Nephron (organoid): ENCODE results near the gene SLC35F6.

ENCODE experiments used
- H3K27ac Mint-ChIP-seq, 3 experiments: 2 replicates each; pipeline ENCODE4 v1.8.0; 2020; ENCODE audit warnings: mixed read lengths in 3 of 3, mild to moderate bottlenecking in 2 of 3, moderate library complexity in 1 of 3
- H3K27me3 Mint-ChIP-seq: 2 replicates; pipeline ENCODE4 v1.8.0; 2021; ENCODE audit warnings: low read depth, mild to moderate bottlenecking, moderate library complexity, mixed read lengths
- H3K36me3 Mint-ChIP-seq: 2 replicates; pipeline ENCODE4 v1.8.0; 2020; ENCODE audit warnings: low read depth, mixed read lengths
- H3K4me1 Mint-ChIP-seq: 2 replicates; pipeline ENCODE4 v1.8.0; 2020; ENCODE audit warnings: mixed read lengths
- H3K4me3 Mint-ChIP-seq, 3 experiments: 2 replicates each; pipeline ENCODE4 v1.8.0; 2020; ENCODE audit warnings: mild to moderate bottlenecking in 3 of 3, mixed read lengths in 3 of 3, moderate library complexity in 2 of 3
- H3K9me3 Mint-ChIP-seq: 2 replicates; pipeline ENCODE4 v1.8.0; 2020; ENCODE audit warnings: mixed read lengths
- TF ChIP-seq, protein P1 (sequence below), 3 experiments: fragments of 200-600 bp; sonication (generic); IDR thresholded peaks; one replicate each; pipeline ENCODE4 v1.5.0; 2021; ENCODE audit warnings: antibody characterized with exemption in 3 of 3; ENCODE audit not compliant: unreplicated experiment in 3 of 3

The SLC35F6 gene

DNA sequence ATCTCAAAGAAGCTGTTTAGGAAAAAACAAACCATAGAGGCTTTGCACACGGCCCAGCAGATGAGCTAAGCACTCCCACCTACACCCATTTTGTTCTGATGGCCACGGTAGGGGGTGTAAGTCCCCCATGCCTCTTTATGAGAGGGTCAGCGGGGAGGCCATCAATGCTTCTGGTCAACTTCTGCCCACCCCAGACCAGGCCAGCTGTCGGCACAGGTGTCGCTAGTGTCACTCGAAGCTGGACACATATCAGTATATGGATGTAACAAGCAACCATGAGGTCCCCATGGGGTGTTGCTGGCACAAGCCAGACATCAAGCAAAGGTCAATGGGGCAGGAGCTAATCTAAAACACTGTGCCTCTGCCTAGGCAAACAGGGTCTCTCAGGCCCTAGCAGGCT lies 23.7 kb upstream of the SLC35F6 start:
- Mint-ChIP-seq H3K9me3 (no peaks in the 10 kb centered on the region), H3K36me3 (no peaks in the 10 kb centered on the region), H3K4me1 (peaks cover 14% of the 10 kb centered on the region), H3K4me3 (no peak overlapping the region), H3K27ac (no peak overlapping the region), H3K27me3 (peaks cover 16% of the 10 kb centered on the region)
- TF ChIP-seq, protein P1, sequence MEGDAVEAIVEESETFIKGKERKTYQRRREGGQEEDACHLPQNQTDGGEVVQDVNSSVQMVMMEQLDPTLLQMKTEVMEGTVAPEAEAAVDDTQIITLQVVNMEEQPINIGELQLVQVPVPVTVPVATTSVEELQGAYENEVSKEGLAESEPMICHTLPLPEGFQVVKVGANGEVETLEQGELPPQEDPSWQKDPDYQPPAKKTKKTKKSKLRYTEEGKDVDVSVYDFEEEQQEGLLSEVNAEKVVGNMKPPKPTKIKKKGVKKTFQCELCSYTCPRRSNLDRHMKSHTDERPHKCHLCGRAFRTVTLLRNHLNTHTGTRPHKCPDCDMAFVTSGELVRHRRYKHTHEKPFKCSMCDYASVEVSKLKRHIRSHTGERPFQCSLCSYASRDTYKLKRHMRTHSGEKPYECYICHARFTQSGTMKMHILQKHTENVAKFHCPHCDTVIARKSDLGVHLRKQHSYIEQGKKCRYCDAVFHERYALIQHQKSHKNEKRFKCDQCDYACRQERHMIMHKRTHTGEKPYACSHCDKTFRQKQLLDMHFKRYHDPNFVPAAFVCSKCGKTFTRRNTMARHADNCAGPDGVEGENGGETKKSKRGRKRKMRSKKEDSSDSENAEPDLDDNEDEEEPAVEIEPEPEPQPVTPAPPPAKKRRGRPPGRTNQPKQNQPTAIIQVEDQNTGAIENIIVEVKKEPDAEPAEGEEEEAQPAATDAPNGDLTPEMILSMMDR (IDR thresholded peaks at IDR 0.05; ENCODE audit: unreplicated experiment in 3 of 3): no peak

- TF ChIP-seq, protein P1 (IDR thresholded peaks at IDR 0.05; ENCODE audit: unreplicated experiment in 3 of 3): no peak
- Mint-ChIP-seq H3K4me1 (peaks cover 14% of the 10 kb centered on the region), H3K27ac (no peak overlapping the region), H3K27me3 (peaks cover 21% of the 10 kb centered on the region), H3K4me3 (no peak overlapping the region), H3K9me3 (no peaks in the 10 kb centered on the region), H3K36me3 (no peaks in the 10 kb centered on the region)
Measured at GRCh38 chr2:26740890-26741302, 23.2 kb upstream of the SLC35F6 start.

DNA sequence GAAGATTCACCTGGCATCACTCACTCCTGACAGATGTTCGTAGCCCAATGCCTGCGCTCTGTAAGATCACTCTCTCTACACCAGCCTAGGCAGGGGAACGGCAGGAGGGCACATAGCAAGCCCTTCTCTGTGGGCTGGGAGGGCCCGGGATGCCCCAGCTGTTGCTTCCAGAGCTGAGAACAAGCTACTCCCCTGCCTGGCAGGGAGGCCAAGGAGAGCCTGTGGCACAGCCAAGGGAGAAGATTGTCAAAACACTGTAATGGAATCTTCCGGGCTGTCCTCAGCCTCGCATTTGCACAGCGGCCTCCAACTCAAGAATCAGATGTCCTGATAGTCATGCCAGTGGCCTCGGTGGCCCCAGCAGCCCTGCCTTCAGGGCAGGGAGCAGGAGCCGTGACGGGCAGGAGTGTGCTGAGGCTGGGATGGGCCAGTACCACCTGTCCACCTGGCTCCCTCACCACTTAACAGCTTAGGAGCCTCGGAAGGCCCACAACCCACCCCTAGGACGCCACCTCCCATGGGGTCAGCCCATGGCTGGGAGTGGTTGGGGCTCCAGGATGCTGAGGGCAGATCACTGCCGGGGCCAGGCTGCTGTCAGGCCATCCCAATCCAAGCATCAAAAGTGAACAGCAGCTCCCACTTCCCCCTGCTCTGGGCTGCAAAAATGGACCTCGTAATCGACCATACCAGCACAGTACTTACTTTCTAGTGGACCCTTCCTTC lies 21.9 kb upstream of the SLC35F6 start:
- no peaks in the 10 kb centered on the region for H3K9me3 Mint-ChIP-seq
- no peaks in the 10 kb centered on the region for H3K36me3 Mint-ChIP-seq
- H3K4me1 Mint-ChIP-seq: peaks cover 14% of the 10 kb centered on the region
- no peak overlapping the region for H3K4me3 Mint-ChIP-seq
- TF ChIP-seq, protein P1 (IDR thresholded peaks at IDR 0.05; ENCODE audit: unreplicated experiment in 3 of 3): no peak
- no peak overlapping the region for H3K27ac Mint-ChIP-seq
- peaks cover 22% of the 10 kb centered on the region for H3K27me3 Mint-ChIP-seq

- Mint-ChIP-seq H3K27me3 (peaks cover 18% of the 10 kb centered on the region), H3K4me1 (peaks cover 14% of the 10 kb centered on the region), H3K4me3 (no peak overlapping the region), H3K27ac (no peak overlapping the region), H3K36me3 (no peaks in the 10 kb centered on the region), H3K9me3 (no peaks in the 10 kb centered on the region)
- TF ChIP-seq, protein P1 (IDR thresholded peaks at IDR 0.05; ENCODE audit: unreplicated experiment in 3 of 3): no peak
Measured at GRCh38 chr2:26743852-26744251, 20.2 kb upstream of the SLC35F6 start.

- peaks cover 16% of the 10 kb centered on the region for H3K27me3 Mint-ChIP-seq
- H3K4me1 Mint-ChIP-seq: peaks cover 17% of the 10 kb centered on the region
- H3K4me3 Mint-ChIP-seq: no peak overlapping the region
Measured at GRCh38 chr2:26744953-26745352, 19.1 kb upstream of the SLC35F6 start.

More at GRCh38 chr2:26744953-26745352, 19.1 kb upstream of the SLC35F6 start:
- peak overlapping the region in 1 of 3 experiments; percentile 22 for H3K27ac Mint-ChIP-seq
- no peaks in the 10 kb centered on the region for H3K9me3 Mint-ChIP-seq
- TF ChIP-seq, protein P1 (IDR thresholded peaks at IDR 0.05; ENCODE audit: unreplicated experiment in 3 of 3): no peak
- no peaks in the 10 kb centered on the region for H3K36me3 Mint-ChIP-seq
